Right lobe of liver (tissue), 4 donors: ENCODE data around the gene PARD6A.

Experiments used
- POLR2A ChIP-seq: fragments of 450-650 bp; IDR thresholded peaks from one replicate; pipeline ENCODE4 v1.6.1; 2017; ENCODE audit warnings: antibody characterized with exemption, mild to moderate bottlenecking
- TF ChIP-seq, protein P1 (sequence below), 4 donors: fragments of 200-600 bp in 3 of 4; fragments of 450-650 bp in 1 of 4; IDR thresholded peaks; one replicate each; pipeline versions ENCODE4 v1.5.1 to v1.8.0; 2016 to 2022; ENCODE audit warnings: antibody characterized with exemption in 4 of 4, mild to moderate bottlenecking in 2 of 4
- donor health status: DM: no; HTN: no; CAD: no.
- donor health status: DM: no; HTN: no; CAD: no.
- donor health status: DM: no; HTN: yes; CAD: no.

DNA sequence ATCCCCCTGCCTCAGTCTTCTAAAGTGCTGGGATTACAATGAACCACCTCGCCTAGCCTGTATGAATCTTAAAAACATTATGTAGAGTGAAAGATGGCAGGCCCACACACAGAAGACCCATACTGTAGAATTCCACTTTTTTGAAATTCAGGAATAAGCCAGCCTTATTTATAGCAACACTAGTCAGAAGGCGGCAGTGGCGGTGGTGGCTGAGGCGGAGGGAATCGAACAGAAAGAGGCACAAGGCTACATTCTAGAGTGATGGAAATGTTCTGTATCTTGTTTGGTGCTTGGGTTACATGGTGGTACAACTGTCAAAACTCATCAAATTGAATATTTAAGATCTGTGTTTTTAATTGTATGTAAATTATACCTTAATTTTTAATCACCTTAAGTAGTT, 47.0 kb downstream of the PARD6A start:
- TF ChIP-seq, protein P1, sequence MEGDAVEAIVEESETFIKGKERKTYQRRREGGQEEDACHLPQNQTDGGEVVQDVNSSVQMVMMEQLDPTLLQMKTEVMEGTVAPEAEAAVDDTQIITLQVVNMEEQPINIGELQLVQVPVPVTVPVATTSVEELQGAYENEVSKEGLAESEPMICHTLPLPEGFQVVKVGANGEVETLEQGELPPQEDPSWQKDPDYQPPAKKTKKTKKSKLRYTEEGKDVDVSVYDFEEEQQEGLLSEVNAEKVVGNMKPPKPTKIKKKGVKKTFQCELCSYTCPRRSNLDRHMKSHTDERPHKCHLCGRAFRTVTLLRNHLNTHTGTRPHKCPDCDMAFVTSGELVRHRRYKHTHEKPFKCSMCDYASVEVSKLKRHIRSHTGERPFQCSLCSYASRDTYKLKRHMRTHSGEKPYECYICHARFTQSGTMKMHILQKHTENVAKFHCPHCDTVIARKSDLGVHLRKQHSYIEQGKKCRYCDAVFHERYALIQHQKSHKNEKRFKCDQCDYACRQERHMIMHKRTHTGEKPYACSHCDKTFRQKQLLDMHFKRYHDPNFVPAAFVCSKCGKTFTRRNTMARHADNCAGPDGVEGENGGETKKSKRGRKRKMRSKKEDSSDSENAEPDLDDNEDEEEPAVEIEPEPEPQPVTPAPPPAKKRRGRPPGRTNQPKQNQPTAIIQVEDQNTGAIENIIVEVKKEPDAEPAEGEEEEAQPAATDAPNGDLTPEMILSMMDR (IDR thresholded peaks at IDR 0.05): no peak
- TF ChIP-seq POLR2A: no peak
